HG03103 (cell line): ENCODE measurements around the gene PLA2G4D.

Experiments
- ATAC-seq: cut with Tn5 transposase; IDR thresholded peaks from one replicate; pipeline ENCODE4 v1.9.1; 2021; ENCODE audit warnings: low read depth; ENCODE audit not compliant: unreplicated experiment

The PLA2G4D gene

GRCh38 chr15:42058791-42059190 lies 35.6 kb downstream of the PLA2G4D start:
- no peak for ATAC-seq

GRCh38 chr15:42057799-42058646 lies 36.3 kb downstream of the PLA2G4D start:
- ATAC-seq: no peak

GRCh38 chr15:42056934-42057798 lies 37.2 kb downstream of the PLA2G4D start:
- no peak for ATAC-seq

- ATAC-seq: no peak
These were observed 40.4 kb downstream of the PLA2G4D start for GRCh38 chr15:42053914-42054313.

- no peak for ATAC-seq
These were observed 41.4 kb downstream of the PLA2G4D start for GRCh38 chr15:42053010-42053409.

- no peak for ATAC-seq
These were observed 43.7 kb downstream of the PLA2G4D start for GRCh38 chr15:42050484-42051255.

- ATAC-seq: no peak
These were observed 45.6 kb downstream of the PLA2G4D start for GRCh38 chr15:42048821-42049200.

- no peak for ATAC-seq
These were observed 46.1 kb downstream of the PLA2G4D start for GRCh38 chr15:42048080-42048820.

GRCh38 chr15:42046597-42046996 lies 47.8 kb downstream of the PLA2G4D start:
- no peak for ATAC-seq

GRCh38 chr15:42045211-42045615 lies 49.1 kb downstream of the PLA2G4D start:
- ATAC-seq: no peak

- ATAC-seq: no peak
These were observed 51.6 kb downstream of the PLA2G4D start for GRCh38 chr15:42042602-42043400.

GRCh38 chr15:42038401-42038800 lies 56.0 kb downstream of the PLA2G4D start:
- ATAC-seq: no peak

- ATAC-seq: no peak
These were observed 56.7 kb downstream of the PLA2G4D start for GRCh38 chr15:42037656-42038055.

GRCh38 chr15:42036966-42037365 lies 57.4 kb downstream of the PLA2G4D start:
- ATAC-seq: no peak

GRCh38 chr15:42036112-42036905 lies 58.1 kb downstream of the PLA2G4D start:
- no peak for ATAC-seq

- peak; percentile 52 for ATAC-seq
These were observed 59.0 kb downstream of the PLA2G4D start for GRCh38 chr15:42035435-42035761.

GRCh38 chr15:42034628-42035434 lies 59.5 kb downstream of the PLA2G4D start:
- ATAC-seq: no peak
